Endothelial cell of umbilical vein (primary cell): ENCODE results near the gene RYR2. TPM values are rescaled to one million over a fixed set of nuclear protein-coding genes. Genes with fewer than 3 reads are reported as not detected.
"Not testable (repeated sequence)": the region's sequence is repeated elsewhere in the genome, so short reads cannot be mapped to it uniquely, and the experiment has no call there.

Source experiments
- BruUV-seq: library from RNA; stranded (reverse); fragments of 400-500 nt; replicated peaks from 2 replicates; lab custom pipeline; 2021; lab: Mats Ljungman, UMichigan
- CTCF ChIA-PET: fragments of 300-600, 350-600 bp; sonication (Branson Sonifier 250); formaldehyde crosslinking; loops from one replicate; lab custom pipeline; 2021; ENCODE audit warnings: antibody characterized with exemption, inconsistent platforms; lab: Charles Lee
- POLR2A ChIA-PET: fragments of 300-600, 350-600 bp; sonication (Branson Sonifier 250); formaldehyde crosslinking; loops from one replicate; lab custom pipeline; 2021; ENCODE audit warnings: antibody characterized with exemption, inconsistent platforms; lab: Charles Lee
- DNase-seq: peaks from one replicate; pipeline ENCODE4 v3.0.0-alpha.2; 2011; ENCODE audit warnings: low read depth, low spot score
- FAIRE-seq: peaks from 2 replicates; lab custom pipeline; 2011; peaks lifted over from hg19 to GRCh38; lab: Jason Lieb, UNC
- H2AFZ ChIP-seq: 2 replicates; pipeline ENCODE4 v1.6.0; 2012; ENCODE audit warnings: low read depth, low read length, control low read depth, inconsistent platforms
- H3K27ac ChIP-seq: 2 replicates; pipeline ENCODE4 v1.5.1; 2011; ENCODE audit warnings: low read depth, mild to moderate bottlenecking, control low read depth, low read length, moderate library complexity; ENCODE audit not compliant: insufficient read depth
- H3K27me3 ChIP-seq, 2 experiments: 2 replicates each; pipeline versions ENCODE4 v1.6.0 to v1.6.1; 2011; ENCODE audit warnings: low read length in 2 of 2, mixed read lengths in 1 of 2; ENCODE audit not compliant: control insufficient read depth in 2 of 2, insufficient read depth in 2 of 2
- H3K36me3 ChIP-seq, 2 experiments: 2 replicates in 1 of 2; 3 replicates in 1 of 2; pipeline ENCODE4 v1.5.1; 2011; ENCODE audit warnings: low read length in 2 of 2, mild to moderate bottlenecking in 1 of 2, moderate library complexity in 1 of 2; ENCODE audit not compliant: control insufficient read depth in 2 of 2, insufficient read depth in 2 of 2; ENCODE audit errors: extremely low read depth in 1 of 2
- H3K4me1 ChIP-seq: 3 replicates; pipeline ENCODE4 v1.5.1; 2011; ENCODE audit warnings: mild to moderate bottlenecking, low read length; ENCODE audit not compliant: control insufficient read depth, insufficient read depth; ENCODE audit errors: extremely low read depth
- H3K4me2 ChIP-seq: 2 replicates; pipeline ENCODE4 v1.6.1; 2011; ENCODE audit warnings: low read length, control low read depth, mixed read lengths; ENCODE audit not compliant: insufficient read depth
- H3K4me3 ChIP-seq, 3 experiments: fragments of 200-600 bp in 1 of 3; sonication (generic), shearing (Covaris generic) in 1 of 3; replicated peaks in 1 of 3; 2 replicates each; pipeline ENCODE4 v1.5.1; 2011 to 2016; ENCODE audit warnings: control low read depth in 3 of 3, low read length in 3 of 3, mild to moderate bottlenecking in 2 of 3, inconsistent platforms in 1 of 3, low read depth in 1 of 3, moderate library complexity in 1 of 3; ENCODE audit not compliant: insufficient read depth in 1 of 3
- H3K79me2 ChIP-seq: 2 replicates; pipeline ENCODE4 v1.6.0; 2012; ENCODE audit warnings: low read length, inconsistent platforms; ENCODE audit not compliant: control insufficient read depth, insufficient read depth
- H3K9ac ChIP-seq: replicated peaks from 2 replicates; pipeline ENCODE3; 2011; ENCODE audit warnings: low read length, control low read depth; ENCODE audit not compliant: insufficient read depth; ENCODE audit errors: extremely low read depth
- H3K9me1 ChIP-seq: replicated peaks from 3 replicates; pipeline ENCODE4 v1.6.0; 2011; ENCODE audit warnings: mild to moderate bottlenecking, low read length; ENCODE audit not compliant: control insufficient read depth, insufficient read depth; ENCODE audit errors: extremely low read depth
- H3K9me3 ChIP-seq: replicated peaks from 2 replicates; pipeline ENCODE4 v1.5.1; 2012; ENCODE audit warnings: low read length, inconsistent platforms; ENCODE audit not compliant: control insufficient read depth, insufficient read depth
- H4K20me1 ChIP-seq: replicated peaks from 2 replicates; pipeline ENCODE3; 2011; ENCODE audit warnings: mild to moderate bottlenecking, low read length; ENCODE audit not compliant: control insufficient read depth, insufficient read depth; ENCODE audit errors: extremely low read depth
- CTCF ChIP-seq, 2 donors: IDR thresholded peaks; 1 replicate in 1 of 2; 2 replicates in 1 of 2; pipeline ENCODE4 v1.5.1; 2011; ENCODE audit warnings: low read length in 2 of 2, mild to moderate bottlenecking in 2 of 2, moderate library complexity in 2 of 2, control low read depth in 1 of 2, inconsistent platforms in 1 of 2, low read depth in 1 of 2; ENCODE audit not compliant: insufficient read depth in 1 of 2; ENCODE audit errors: extremely low read depth in 1 of 2
- EZH2 ChIP-seq: IDR thresholded peaks from 2 replicates; pipeline ENCODE4 v1.6.1; 2012; ENCODE audit warnings: borderline replicate concordance, low read depth, mild to moderate bottlenecking, moderate library complexity, low read length, inconsistent platforms; ENCODE audit not compliant: severe bottlenecking
- FOS ChIP-seq: IDR thresholded peaks from 2 replicates; pipeline ENCODE4 v1.6.1; 2011; ENCODE audit warnings: mild to moderate bottlenecking, low read length, moderate library complexity, borderline replicate concordance; ENCODE audit not compliant: insufficient read depth
- GATA2 ChIP-seq: IDR thresholded peaks from 2 replicates; pipeline ENCODE4 v1.7.0; 2011; ENCODE audit warnings: low read depth, mild to moderate bottlenecking, moderate library complexity, mixed read lengths, low read length; ENCODE audit not compliant: insufficient read length, insufficient read depth
- JUN ChIP-seq: IDR thresholded peaks from 2 replicates; pipeline ENCODE4 v1.6.1; 2011; ENCODE audit warnings: borderline replicate concordance, low read depth; ENCODE audit not compliant: insufficient read length, insufficient read depth
- MAX ChIP-seq: IDR thresholded peaks from 2 replicates; pipeline ENCODE4 v1.6.1; 2011; ENCODE audit not compliant: insufficient read depth, insufficient read length
- MYC ChIP-seq: IDR thresholded peaks from one replicate; pipeline ENCODE4 v1.6.1; 2011; ENCODE audit warnings: mild to moderate bottlenecking, low read depth, low read length
- POLR2A ChIP-seq: IDR thresholded peaks from 2 replicates; pipeline ENCODE4 v1.6.1; 2012; ENCODE audit warnings: low read depth, mild to moderate bottlenecking, control low read depth, low read length
- POLR2AphosphoS5 ChIP-seq: IDR thresholded peaks from 2 replicates; pipeline ENCODE4 v1.6.1; 2012; ENCODE audit warnings: low read depth, mild to moderate bottlenecking, control low read depth, low read length, moderate library complexity; ENCODE audit not compliant: insufficient read depth
- dilution Hi-C: fragments of 300-500 bp; cut with MboI; formaldehyde crosslinking; loops from one replicate; pipeline ENCODE4 v1.15.0; 2019; ENCODE audit warnings: low sequenced_read_pairs; ENCODE audit not compliant: extremely low pct_ligation_motif_present
- intact Hi-C: fragments of 100-400 bp; cut with micrococcal nuclease; formaldehyde crosslinking; loops from one replicate; pipeline ENCODE4 v1.10.0; 2022
- polyA plus RNA-seq, 4 experiments: library from polyadenylated mRNA; depleted of rRNA in 3 of 4; stranded (reverse) in 3 of 4; unstranded in 1 of 4; fragments of >200 nt; gene quantifications; 2 replicates each; pipeline versions ENCODE4 v1.2.1 to v1.2.3, GENCODE V29; 2011 to 2012; ENCODE audit warnings: missing spikeins in 1 of 4
- total RNA-seq: library from RNA; stranded (reverse); gene quantifications from 2 replicates; pipeline ENCODE4 v1.2.3, GENCODE V29; 2021

The RYR2 gene
- total and polyA plus RNA-seq, 2 donors (not counting 3 experiments of a cell fraction or from before 2014, with no cell fraction given), result not detected

GRCh38 chr1:237149857-237150256 lies 107.9 kb downstream of the RYR2 start:
- ChIA-PET POLR2A (no interaction called here), CTCF (no interaction called here)
- dilution Hi-C loops (no loop called here), intact Hi-C loops (no loop called here)
- Histone ChIP-seq H3K27me3 (no peaks in the 10 kb centered on the region), H3K36me3 (no peaks in the 10 kb centered on the region), H2AFZ (no peak overlapping the region), H3K9me1 (no peaks in the 10 kb centered on the region), H3K79me2 (no peaks in the 10 kb centered on the region), H3K4me2 (no peak overlapping the region), H3K9ac (no peak overlapping the region), H3K27ac (no peak overlapping the region), H3K9me3 (no peaks in the 10 kb centered on the region), H3K4me1 (no peaks in the 10 kb centered on the region), H3K4me3 (no peak overlapping the region), H4K20me1 (no peaks in the 10 kb centered on the region)
- FAIRE-seq (no peak), DNase-seq (no peak)
- TF ChIP-seq JUN (no peak), FOS (no peak), GATA2 (no peak), EZH2 (no peak), CTCF (IDR thresholded peaks at IDR 0.05; ENCODE audit: extremely low read depth in 1 of 2, insufficient read depth in 1 of 2, low read depth in 1 of 2, low read length in 2 of 2) (no peak), MYC (no peak), POLR2A (no peak), POLR2AphosphoS5 (no peak), MAX (no peak)
- no TSS peak for BruUV-seq

- H3K27me3 ChIP-seq, CTCF ChIA-PET, H3K9me1 ChIP-seq, H3K4me1 ChIP-seq, H2AFZ ChIP-seq, H3K9me3 ChIP-seq, intact Hi-C loops, FAIRE-seq, dilution Hi-C loops, H4K20me1 ChIP-seq, H3K4me3 ChIP-seq, POLR2A ChIA-PET, H3K4me2 ChIP-seq, H3K9ac ChIP-seq, DNase-seq, H3K79me2 ChIP-seq, H3K27ac ChIP-seq, BruUV-seq, H3K36me3 ChIP-seq: not testable (repeated sequence)
Observed at GRCh38 chr1:237151979-237152378, 110.0 kb downstream of the RYR2 start.
